Stimulated activated CD8-positive, alpha-beta memory T cell treated with anti-CD3 and anti-CD28 coated beads, Interleukin-2, amount 100 ng/mL, for 48 hours (primary cell): Measurements from ENCODE around the gene ZNF441.
"Not testable (repeated sequence)": the region's sequence is repeated elsewhere in the genome, so short reads cannot be mapped to it uniquely, and the experiment has no call there.

Source experiments
- DNase-seq, 2 donors: peaks; one replicate each; pipeline ENCODE4 v3.0.0-alpha.2; 2020; ENCODE audit warnings: low read depth in 2 of 2

ZNF441 gene

GRCh38 chr19:11780431-11781020, 13.7 kb downstream of the ZNF441 start:
- DNase-seq = no peak

GRCh38 chr19:11781295-11782057, 14.7 kb downstream of the ZNF441 start:
- no peak for DNase-seq

GRCh38 chr19:11783767-11784166, 17.0 kb downstream of the ZNF441 start:
- DNase-seq = no peak

- DNase-seq = no peak
These were observed 17.6 kb downstream of the ZNF441 start for GRCh38 chr19:11784356-11784755.

GRCh38 chr19:11787536-11787935, 20.7 kb downstream of the ZNF441 start:
- no peak for DNase-seq

GRCh38 chr19:11792942-11793341, 26.1 kb downstream of the ZNF441 start:
- DNase-seq = no peak

GRCh38 chr19:11797491-11797890, 30.7 kb downstream of the ZNF441 start:
- peak; percentile 58 for DNase-seq

GRCh38 chr19:11798391-11799330, 31.9 kb downstream of the ZNF441 start, which contains the start of gene ZNF491:
Gene ZNF491, plus strand, starts transcription at chr19:11798523. Its CDS starts 7,431 bp downstream, at chr19:11805954.
- DNase-seq = peak; percentile 79 to 86

GRCh38 chr19:11806354-11807098, 39.7 kb downstream of the ZNF441 start:
- no peak for DNase-seq

GRCh38 chr19:11807099-11807380, 40.2 kb downstream of the ZNF441 start:
- DNase-seq = no peak

GRCh38 chr19:11813703-11814028, 46.9 kb downstream of the ZNF441 start:
- no peak for DNase-seq

- DNase-seq = peak; percentile 86 to 87
These were observed 47.4 kb downstream of the ZNF441 start, which contains the start of gene ZNF440 for GRCh38 chr19:11814029-11814699. Gene ZNF440, plus strand, starts transcription at chr19:11814273. Its CDS starts 175 bp downstream, at chr19:11814448.

- no peak for DNase-seq
These were observed 47.9 kb downstream of the ZNF441 start for GRCh38 chr19:11814700-11815035.

GRCh38 chr19:11821474-11822109, 54.8 kb downstream of the ZNF441 start:
- no peak for DNase-seq

- DNase-seq = not testable (repeated sequence)
These were observed 62.4 kb downstream of the ZNF441 start for GRCh38 chr19:11828957-11829876.

GRCh38 chr19:11832253-11832912, 65.6 kb downstream of the ZNF441 start:
- DNase-seq = no peak

GRCh38 chr19:11833541-11833940, 66.7 kb downstream of the ZNF441 start:
- DNase-seq = no peak
